Activated T-helper 1 cell treated with anti-CD3 and anti-CD28 coated beads, Interleukin-2, amount 50 U/mL, for 16 hours (primary cell): Measurements from ENCODE around the gene LGR4.
"Not testable (repeated sequence)": the region's sequence is repeated elsewhere in the genome, so short reads cannot be mapped to it uniquely, and the experiment has no call there.

Source experiments
- DNase-seq, 2 donors: peaks; one replicate each; pipeline ENCODE4 v3.0.0-alpha.2; 2020; ENCODE audit warnings: low read depth in 1 of 2, low spot score in 1 of 2

LGR4 gene

DNA sequence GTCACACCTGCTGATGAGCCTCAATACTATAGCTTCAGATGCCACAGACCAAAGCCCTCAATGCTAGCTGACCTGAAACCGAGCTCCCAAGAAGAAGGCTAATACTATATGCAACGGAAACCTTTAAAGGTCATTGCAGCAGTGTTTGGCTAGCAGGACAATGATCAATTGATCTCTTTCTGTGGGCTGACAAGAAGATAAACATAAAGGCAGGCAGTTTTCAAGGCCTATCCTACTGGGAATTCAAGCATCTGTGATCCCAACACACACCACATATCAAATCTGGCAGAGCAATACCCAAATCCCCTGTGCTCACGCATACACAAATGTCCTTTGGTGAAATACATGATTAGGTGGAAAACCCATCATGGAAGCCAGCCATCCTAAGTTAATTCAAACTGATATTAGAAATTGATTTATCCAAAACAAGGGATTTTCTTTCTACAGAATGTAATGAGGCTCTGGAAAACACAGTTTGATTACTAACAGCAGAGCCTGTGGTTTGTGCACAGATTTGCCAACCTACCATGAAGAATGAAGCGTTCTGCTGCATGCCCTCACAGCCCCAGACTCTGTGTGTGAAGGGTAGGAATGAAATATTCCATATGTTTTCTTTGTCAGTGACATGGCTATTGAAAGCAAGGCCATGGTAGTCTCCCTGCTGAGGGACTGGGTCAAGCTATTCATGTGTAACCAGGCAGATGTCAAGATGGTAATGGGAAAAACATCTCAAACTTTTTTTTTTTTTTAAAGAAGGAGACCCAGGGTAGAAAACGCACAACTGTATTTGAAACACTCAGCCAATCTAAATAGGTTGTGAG is 12.2 kb downstream of the LGR4 start:
- DNase-seq = no peak

GRCh38 chr11:27459191-27459590 is 13.4 kb downstream of the LGR4 start:
- DNase-seq = no peak

DNA sequence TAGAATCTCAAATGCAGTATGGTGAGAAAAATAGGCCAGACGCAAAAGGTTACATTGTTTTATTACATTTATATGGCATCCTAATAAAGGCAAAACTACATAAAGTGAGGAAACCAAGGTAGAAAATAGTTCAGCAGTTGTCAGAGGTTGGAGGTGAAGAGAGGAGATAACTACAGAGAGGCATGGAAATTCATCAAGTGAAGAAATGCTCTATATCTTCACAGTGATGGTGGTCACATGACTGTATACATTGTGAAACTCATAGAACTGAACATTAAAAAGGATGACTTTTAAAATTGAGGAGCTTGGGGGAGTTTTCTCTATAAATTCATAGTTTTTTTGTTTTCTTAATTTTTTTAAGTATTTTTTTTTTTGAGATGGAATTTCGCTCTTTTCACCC is 14.4 kb downstream of the LGR4 start:
- no peak for DNase-seq

- no peak for DNase-seq
These were observed 15.7 kb downstream of the LGR4 start for GRCh38 chr11:27456795-27457329.

DNA sequence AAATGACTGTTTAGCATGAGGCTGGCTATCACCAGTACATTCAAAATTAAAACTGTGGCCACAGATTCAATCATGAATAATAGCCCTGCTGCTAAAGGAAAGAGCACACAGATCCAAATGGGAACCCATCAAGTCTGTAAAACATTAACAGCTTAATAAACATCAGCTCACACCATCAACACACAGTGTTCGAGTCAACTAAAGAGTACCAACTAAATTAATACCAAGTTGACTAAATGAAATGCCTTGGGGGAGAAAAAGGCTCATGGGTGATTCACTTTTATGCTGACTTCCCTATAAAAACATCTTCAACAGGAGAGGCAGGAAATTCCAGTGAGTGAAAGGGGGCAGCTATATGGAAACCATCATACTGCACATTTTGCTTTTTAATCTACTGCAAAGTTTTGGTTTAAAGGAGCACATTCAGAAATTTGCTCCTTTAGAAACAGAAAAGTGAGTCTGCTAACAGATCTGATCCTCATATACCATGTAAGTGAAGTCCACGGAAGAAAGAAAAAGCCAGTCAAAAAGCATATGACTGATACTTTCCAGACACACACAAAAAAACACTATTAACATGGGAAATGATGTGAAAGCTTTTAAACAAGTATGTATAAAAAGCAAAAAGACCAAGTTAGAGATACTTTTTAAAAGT is 16.3 kb downstream of the LGR4 start:
- no peak for DNase-seq

GRCh38 chr11:27455667-27456066 is 16.9 kb downstream of the LGR4 start:
- DNase-seq = no peak

DNA sequence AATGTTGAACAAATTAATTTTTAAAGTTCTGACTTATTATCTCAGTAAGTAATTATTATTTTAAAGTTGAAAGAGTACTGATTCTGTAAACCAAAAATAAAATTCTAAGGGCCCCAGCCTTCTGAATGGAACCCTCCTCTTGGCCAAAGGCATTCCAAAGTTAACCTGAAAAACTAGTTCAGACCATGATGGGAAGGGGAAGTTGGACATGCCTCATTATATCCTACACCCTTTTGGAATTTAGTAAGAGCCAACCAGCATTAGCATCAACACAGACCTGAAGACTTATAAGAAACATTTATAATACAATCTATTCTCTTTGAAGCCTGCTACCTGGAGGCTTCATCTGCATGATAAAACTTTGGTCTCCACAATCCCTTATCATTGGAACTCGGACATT is 18.9 kb downstream of the LGR4 start:
- no peak for DNase-seq

- no peak for DNase-seq
These were observed 20.4 kb downstream of the LGR4 start for GRCh38 chr11:27452147-27452546.

DNA sequence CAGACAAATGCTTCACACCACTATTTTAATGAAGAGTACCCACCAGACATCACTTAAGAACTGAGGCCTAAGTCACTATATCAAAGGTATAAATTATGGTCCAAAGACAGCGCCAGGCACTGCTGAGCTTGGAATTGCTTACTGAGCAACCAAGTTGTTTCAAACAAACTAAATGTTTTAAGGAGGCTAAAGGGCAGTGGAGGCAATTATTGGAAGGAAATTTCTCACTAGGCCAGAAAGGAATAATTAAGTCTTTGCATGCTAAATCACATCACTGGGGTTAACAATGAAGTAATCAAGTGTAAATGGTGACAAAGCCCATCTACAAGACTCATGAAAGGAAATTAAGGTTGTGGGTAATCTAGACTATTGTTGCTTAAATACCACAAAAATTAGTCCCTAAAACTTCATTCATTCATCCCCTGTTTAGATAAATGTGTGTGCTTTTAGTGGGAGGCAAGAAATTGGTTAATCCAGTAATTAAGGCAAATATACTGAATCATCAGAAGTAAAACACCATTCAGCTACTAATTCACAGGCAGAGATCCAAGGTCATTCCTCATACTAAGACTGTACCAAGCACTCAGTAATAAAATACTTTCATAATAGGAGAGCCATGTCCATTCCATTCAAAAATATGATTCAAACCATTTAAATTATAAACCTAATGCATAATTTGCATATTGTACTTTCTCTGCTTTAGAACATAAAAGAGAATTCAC is 21.2 kb downstream of the LGR4 start:
- no peak for DNase-seq

DNA sequence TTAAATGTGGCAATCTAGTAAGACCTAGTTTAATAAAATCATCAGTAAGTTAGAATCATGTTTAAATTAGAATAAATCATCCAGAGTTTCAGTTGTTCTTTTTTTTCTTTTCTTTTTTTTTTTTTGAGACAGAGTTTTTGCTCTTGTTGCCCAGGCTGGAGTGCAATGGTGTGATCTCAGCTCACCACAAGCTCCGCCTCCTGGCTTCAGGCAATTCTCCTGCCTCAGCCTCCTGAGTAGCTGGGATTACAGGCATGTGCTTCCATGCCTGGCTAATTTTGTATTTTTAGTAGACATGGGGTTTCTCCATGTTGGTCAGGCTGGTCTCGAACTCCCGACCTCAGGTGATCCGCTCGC is 24.4 kb downstream of the LGR4 start:
- DNase-seq = not testable (repeated sequence)

- no peak for DNase-seq
These were observed 25.1 kb downstream of the LGR4 start for GRCh38 chr11:27447288-27448183.

- DNase-seq = no peak
These were observed 27.0 kb downstream of the LGR4 start for GRCh38 chr11:27445625-27446024.

- no peak for DNase-seq
These were observed 27.8 kb downstream of the LGR4 start for GRCh38 chr11:27444801-27445215.

- DNase-seq = no peak
These were observed 28.7 kb downstream of the LGR4 start for GRCh38 chr11:27443746-27444507.

GRCh38 chr11:27443227-27443626 is 29.4 kb downstream of the LGR4 start:
- no peak for DNase-seq

DNA sequence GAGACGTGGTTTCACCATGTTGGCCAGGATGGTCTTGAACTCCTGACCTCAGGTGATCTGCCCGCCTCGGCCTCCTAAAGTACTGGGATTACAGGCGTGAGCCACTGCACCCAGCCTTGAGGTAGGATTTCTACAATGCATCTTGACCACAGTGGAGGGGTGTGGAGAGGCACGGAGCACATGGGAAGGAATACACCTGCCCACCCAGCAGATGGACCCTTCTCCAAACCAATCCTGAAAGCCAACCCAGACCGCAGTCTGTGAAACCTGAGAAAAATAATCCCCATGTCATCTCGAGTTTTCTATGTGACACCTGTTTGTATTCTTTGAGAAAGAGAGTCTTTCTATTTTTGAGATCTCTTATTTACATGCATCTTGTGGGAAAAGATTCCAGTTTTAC is 32.5 kb downstream of the LGR4 start:
- no peak for DNase-seq

- DNase-seq = no peak
These were observed 34.0 kb downstream of the LGR4 start for GRCh38 chr11:27438595-27438981.

DNA sequence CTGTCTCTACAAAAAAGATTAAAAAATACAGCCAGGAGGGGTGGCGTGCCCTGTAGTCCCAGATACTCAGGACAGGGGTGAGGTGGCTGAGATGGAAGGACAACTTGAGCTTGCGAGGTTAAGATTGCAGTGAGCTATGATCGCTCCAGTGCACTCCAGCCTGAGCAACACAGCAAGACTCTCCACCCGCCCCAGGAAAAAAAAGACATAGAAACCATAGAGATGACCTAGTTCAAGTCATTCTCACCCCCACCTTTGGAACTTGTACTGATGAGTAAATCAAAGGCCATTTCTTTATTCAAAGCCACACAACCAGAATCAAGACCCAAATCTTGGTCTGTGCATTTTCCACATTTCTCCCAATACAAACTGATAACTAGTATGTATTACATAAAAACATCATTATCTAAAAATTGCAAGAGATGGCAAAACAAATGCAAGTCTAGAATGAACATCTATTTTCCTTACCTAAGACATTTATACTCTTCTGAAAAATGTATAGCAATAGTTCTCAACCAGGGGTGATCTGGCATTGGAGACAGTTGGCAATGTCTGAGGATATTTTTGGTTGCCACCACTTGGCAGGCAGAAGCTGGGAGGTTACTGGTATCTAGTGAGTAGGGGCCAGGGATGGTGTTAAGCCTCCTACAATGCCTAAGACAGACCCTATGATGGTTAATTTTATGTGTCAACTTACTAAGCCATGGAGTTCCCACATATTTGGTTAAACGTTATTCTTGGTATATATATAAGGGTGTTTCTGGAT is 34.6 kb downstream of the LGR4 start:
- no peak for DNase-seq

DNA sequence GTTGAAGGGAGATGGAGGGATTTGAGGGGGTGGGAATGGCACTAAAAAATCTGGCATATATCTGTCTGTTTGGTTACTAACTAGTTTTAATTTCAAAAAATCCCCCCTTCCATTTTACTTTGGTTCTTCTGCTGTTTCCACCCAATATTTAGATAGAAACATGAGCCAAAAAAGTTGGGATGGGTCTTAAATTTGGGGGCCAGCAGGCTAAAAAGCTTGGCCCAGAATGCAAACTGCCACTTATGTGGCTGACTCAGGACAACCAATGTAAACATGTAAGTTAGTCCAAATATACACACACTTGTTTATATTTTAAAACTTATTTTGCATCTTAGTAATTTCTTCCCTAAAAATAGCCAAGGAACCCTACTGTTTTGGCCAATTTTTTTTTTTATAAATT is 35.7 kb downstream of the LGR4 start:
- DNase-seq = no peak
